AG09319 (cell line): ENCODE measurements around the gene TDRKH.

Source experiments
- DNase-seq: peaks from one replicate; pipeline ENCODE4 v3.0.0-alpha.2; 2010; ENCODE audit warnings: low read depth; ENCODE audit errors: extremely low read depth
- TF ChIP-seq, protein P1 (sequence below): IDR thresholded peaks from 2 replicates; pipeline ENCODE4 v1.5.1; 2011; ENCODE audit warnings: low read depth, mild to moderate bottlenecking, inconsistent platforms, low read length, moderate library complexity

TDRKH gene

DNA sequence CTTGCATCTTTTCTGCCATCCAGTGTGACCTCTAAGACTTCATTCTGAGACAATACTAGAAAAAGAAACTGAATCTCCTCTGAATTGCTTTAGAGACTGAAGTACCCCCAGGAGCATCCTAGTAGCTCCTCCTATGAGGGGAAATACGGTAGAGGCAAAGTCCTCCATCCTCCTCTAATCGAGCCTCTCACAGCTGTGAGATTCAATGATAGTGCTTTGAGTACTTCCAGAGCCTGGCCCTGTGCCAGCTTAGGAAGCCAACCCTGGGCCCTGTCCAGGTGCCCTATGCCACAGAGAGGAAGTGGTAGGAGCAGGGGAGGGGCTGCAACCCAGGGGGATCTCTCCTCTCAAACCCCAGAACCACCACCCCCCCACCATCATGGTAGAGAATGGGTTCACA, 30.6 kb upstream of the TDRKH start:
- TF ChIP-seq, protein P1, sequence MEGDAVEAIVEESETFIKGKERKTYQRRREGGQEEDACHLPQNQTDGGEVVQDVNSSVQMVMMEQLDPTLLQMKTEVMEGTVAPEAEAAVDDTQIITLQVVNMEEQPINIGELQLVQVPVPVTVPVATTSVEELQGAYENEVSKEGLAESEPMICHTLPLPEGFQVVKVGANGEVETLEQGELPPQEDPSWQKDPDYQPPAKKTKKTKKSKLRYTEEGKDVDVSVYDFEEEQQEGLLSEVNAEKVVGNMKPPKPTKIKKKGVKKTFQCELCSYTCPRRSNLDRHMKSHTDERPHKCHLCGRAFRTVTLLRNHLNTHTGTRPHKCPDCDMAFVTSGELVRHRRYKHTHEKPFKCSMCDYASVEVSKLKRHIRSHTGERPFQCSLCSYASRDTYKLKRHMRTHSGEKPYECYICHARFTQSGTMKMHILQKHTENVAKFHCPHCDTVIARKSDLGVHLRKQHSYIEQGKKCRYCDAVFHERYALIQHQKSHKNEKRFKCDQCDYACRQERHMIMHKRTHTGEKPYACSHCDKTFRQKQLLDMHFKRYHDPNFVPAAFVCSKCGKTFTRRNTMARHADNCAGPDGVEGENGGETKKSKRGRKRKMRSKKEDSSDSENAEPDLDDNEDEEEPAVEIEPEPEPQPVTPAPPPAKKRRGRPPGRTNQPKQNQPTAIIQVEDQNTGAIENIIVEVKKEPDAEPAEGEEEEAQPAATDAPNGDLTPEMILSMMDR = no peak
- DNase-seq = no peak

DNA sequence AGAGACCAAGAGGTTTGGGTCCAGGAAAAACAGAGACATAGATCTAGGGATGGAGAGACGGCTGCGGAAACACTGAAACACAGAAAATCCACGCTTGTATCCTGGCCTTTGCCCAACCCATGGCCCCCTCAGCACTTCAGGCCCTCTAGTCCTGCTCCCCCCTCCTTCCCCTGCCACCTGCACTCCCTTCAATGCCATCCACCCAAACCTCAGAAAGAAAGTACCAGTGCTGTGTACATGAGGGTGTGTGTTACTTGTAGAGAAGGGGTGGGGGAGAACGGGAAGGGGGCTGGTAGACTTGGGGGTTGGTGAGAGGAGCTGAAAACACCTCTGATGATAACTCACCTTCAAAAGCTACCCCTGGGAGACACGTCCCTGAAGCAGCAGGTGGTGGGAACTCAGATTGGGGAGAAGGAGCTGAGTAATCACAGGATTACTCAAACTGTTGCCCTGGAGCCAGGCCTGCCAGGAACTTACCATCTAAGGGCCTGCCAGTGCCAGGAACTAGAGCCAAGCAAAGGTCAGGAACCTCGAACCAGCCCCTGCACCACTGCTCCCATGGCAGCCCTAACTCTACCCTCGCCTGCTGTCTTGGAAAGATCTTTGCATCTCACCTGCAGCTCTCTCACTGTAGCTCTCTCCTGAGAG, 29.8 kb upstream of the TDRKH start:
- no peak for DNase-seq

DNA sequence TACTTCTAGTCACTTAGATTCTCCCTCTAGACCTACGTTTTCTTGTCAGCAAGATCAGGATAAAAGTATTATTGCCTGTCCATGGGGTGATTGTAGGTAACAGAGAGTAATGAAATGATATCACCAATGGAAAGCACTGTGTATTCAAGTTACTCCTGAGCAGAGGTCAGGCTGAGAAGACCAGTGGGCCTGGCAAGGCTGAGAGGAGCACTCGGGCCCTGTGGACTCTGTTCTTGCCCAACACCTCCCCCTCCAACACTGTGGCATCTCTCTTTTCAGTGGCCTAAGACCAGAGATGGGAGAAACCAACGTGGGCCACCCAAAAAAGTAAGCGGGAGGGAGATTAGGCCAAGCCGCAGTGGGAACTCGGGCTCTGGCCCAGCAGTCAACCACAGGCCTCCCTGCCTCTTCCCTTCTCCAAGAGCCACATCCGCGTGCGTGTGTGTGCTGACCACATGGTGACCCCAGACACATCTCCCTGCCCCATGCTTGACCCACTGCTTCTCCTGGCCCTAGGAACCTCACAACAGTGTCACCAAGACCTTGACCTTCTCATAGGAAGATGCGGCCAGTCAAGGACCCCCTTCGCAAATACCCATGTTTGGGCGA, 29.0 kb upstream of the TDRKH start:
- no peak for DNase-seq
- TF ChIP-seq, protein P1 = no peak

More for the DNA sequence above, 29.8 kb upstream of the TDRKH start:
- TF ChIP-seq, protein P1 = no peak

- no peak for DNase-seq
- TF ChIP-seq, protein P1 = no peak
Measured at GRCh38 chr1:151817353-151817730, 27.0 kb upstream of the TDRKH start.

- TF ChIP-seq, protein P1 = no peak
Measured at GRCh38 chr1:151816548-151817352, 26.4 kb upstream of the TDRKH start.

DNA sequence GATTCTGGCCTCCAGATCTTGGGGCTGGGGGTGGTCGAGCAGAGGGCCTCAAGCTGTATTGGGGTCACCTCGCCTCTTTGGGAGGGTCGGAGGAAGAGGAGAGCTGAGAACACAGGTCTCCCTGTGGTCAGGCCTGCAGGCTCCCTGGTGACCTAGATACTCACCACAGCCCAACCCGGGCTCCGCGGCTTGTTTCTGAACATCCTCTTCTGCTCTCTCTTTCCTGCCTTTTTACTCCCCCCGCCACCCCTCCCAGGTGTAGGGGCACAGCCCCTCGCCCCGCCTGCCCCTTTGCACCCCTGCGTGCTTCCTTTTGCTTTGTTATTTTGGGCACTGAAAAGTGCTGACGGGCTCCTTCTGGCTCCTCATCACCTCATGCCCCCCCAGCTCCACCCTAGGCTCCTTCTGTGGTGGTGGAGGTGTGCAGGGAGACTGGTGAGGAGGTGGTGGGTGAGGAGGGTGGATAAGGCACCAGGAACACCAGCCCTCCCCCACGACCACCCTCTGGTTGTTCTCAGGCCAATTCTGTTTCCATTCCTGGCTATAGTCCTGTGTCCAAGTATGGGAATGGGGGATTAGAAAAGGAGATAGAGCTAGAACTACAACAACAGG, 25.5 kb upstream of the TDRKH start:
- DNase-seq = no peak
- TF ChIP-seq, protein P1 = no peak

More at GRCh38 chr1:151816548-151817352, 26.4 kb upstream of the TDRKH start:
- DNase-seq = no peak
